HG03354 (cell line): Measurements from ENCODE around the gene LST1.
A peak's percentile ranks its signal among the peaks of the same experiment; 100 is the strongest.

Experiments used
- ATAC-seq: cut with Tn5 transposase; IDR thresholded peaks from one replicate; pipeline ENCODE4 v1.9.1; 2021; ENCODE audit warnings: mild to moderate bottlenecking; ENCODE audit not compliant: unreplicated experiment, poor library complexity, severe bottlenecking

LST1 gene

GRCh38 chr6:31614684-31615578, 28.9 kb downstream of the LST1 start, which contains the start of gene AIF1:
Gene AIF1, plus strand, starts transcription at chr6:31615234. Its CDS starts 96 bp downstream, at chr6:31615330.
- no peak for ATAC-seq

- no peak for ATAC-seq
Measured at GRCh38 chr6:31615748-31616147, 29.7 kb downstream of the LST1 start.

- ATAC-seq: no peak
Measured at GRCh38 chr6:31617010-31617409, 30.9 kb downstream of the LST1 start.

- ATAC-seq: peak; percentile 83
Measured at GRCh38 chr6:31619805-31620585, 33.9 kb downstream of the LST1 start.

GRCh38 chr6:31620586-31621319, 34.7 kb downstream of the LST1 start, which contains the start of gene PRRC2A:
Gene PRRC2A, plus strand, starts transcription at chr6:31620715. Its CDS starts 2,075 bp downstream, at chr6:31622790.
- peak; percentile 39 for ATAC-seq

- no peak for ATAC-seq
Measured at GRCh38 chr6:31621320-31621939, 35.4 kb downstream of the LST1 start.

GRCh38 chr6:31621991-31622390, 35.9 kb downstream of the LST1 start:
- ATAC-seq: no peak

GRCh38 chr6:31622684-31623091, 36.6 kb downstream of the LST1 start:
- ATAC-seq: no peak

GRCh38 chr6:31624070-31624469, 38.0 kb downstream of the LST1 start:
- no peak for ATAC-seq

GRCh38 chr6:31626952-31627351, 40.9 kb downstream of the LST1 start:
- ATAC-seq: no peak

GRCh38 chr6:31627690-31628287, 41.7 kb downstream of the LST1 start:
- no peak for ATAC-seq

GRCh38 chr6:31629014-31629413, 42.9 kb downstream of the LST1 start:
- ATAC-seq: no peak

GRCh38 chr6:31630177-31630934, 44.3 kb downstream of the LST1 start:
- ATAC-seq: no peak

- ATAC-seq: no peak
Measured at GRCh38 chr6:31631209-31631608, 45.1 kb downstream of the LST1 start.

GRCh38 chr6:31631681-31632278, 45.7 kb downstream of the LST1 start:
- ATAC-seq: no peak

- ATAC-seq: no peak
Measured at GRCh38 chr6:31632279-31632946, 46.3 kb downstream of the LST1 start.

- ATAC-seq: no peak
Measured at GRCh38 chr6:31633447-31633846, 47.4 kb downstream of the LST1 start.

- ATAC-seq: no peak
Measured at GRCh38 chr6:31634131-31634530, 48.1 kb downstream of the LST1 start.
